Stimulated activated CD8-positive, alpha-beta memory T cell treated with anti-CD3 and anti-CD28 coated beads, Interleukin-2, amount 100 ng/mL, for 48 hours (primary cell): ENCODE data around the gene EFNA5.

Experiments used
- DNase-seq, 2 donors: peaks; one replicate each; pipeline ENCODE4 v3.0.0-alpha.2; 2020; ENCODE audit warnings: low read depth in 2 of 2

The EFNA5 gene

GRCh38 chr5:107603349-107603748, 67.4 kb downstream of the EFNA5 start:
- DNase-seq, result no peak

GRCh38 chr5:107602896-107603295, 67.8 kb downstream of the EFNA5 start:
- DNase-seq, result no peak

- no peak for DNase-seq
Measured at GRCh38 chr5:107601076-107601475, 69.7 kb downstream of the EFNA5 start.

GRCh38 chr5:107598958-107599357, 71.8 kb downstream of the EFNA5 start:
- DNase-seq, result no peak

- DNase-seq, result no peak
Measured at GRCh38 chr5:107597803-107598202, 72.9 kb downstream of the EFNA5 start.

GRCh38 chr5:107597247-107597646, 73.5 kb downstream of the EFNA5 start:
- DNase-seq, result no peak

GRCh38 chr5:107594253-107595045, 76.3 kb downstream of the EFNA5 start:
- no peak for DNase-seq

- no peak for DNase-seq
Measured at GRCh38 chr5:107593009-107593408, 77.7 kb downstream of the EFNA5 start.

GRCh38 chr5:107592515-107592914, 78.2 kb downstream of the EFNA5 start:
- DNase-seq, result no peak

GRCh38 chr5:107590686-107591085, 80.1 kb downstream of the EFNA5 start:
- DNase-seq, result no peak

GRCh38 chr5:107589520-107590193, 81.1 kb downstream of the EFNA5 start:
- DNase-seq, result no peak

- no peak for DNase-seq
Measured at GRCh38 chr5:107582625-107583024, 88.1 kb downstream of the EFNA5 start.

- DNase-seq, result no peak
Measured at GRCh38 chr5:107580889-107581820, 89.6 kb downstream of the EFNA5 start.

GRCh38 chr5:107578051-107578635, 92.6 kb downstream of the EFNA5 start:
- no peak for DNase-seq

- no peak for DNase-seq
Measured at GRCh38 chr5:107577394-107577950, 93.3 kb downstream of the EFNA5 start.

- no peak for DNase-seq
Measured at GRCh38 chr5:107576736-107577393, 93.9 kb downstream of the EFNA5 start.

GRCh38 chr5:107576155-107576554, 94.6 kb downstream of the EFNA5 start:
- no peak for DNase-seq

- no peak for DNase-seq
Measured at GRCh38 chr5:107574287-107574686, 96.5 kb downstream of the EFNA5 start.

GRCh38 chr5:107572715-107573368, 97.9 kb downstream of the EFNA5 start:
- DNase-seq, result no peak
